HCT116 (cell line): ENCODE measurements around the gene GYPC.
"Not testable (repeated sequence)": the region's sequence is repeated elsewhere in the genome, so short reads cannot be mapped to it uniquely, and the experiment has no call there.

Experiments used
- CTCF ChIP-seq, 3 experiments: fragments of 200-600 bp in 1 of 3; sonication (generic) in 1 of 3; IDR thresholded peaks in 2 of 3; conservative IDR thresholded peaks in 1 of 3; 2 replicates each; pipeline ENCODE4 v1.5.1; 2012 to 2017; ENCODE audit warnings: low read depth in 2 of 3, low read length in 2 of 3, antibody characterized with exemption in 1 of 3, borderline replicate concordance in 1 of 3, control low read depth in 1 of 3, mild to moderate bottlenecking in 1 of 3, mixed read lengths in 1 of 3, mixed run types in 1 of 3, moderate library complexity in 1 of 3; ENCODE audit not compliant: insufficient read depth in 1 of 3
- EZH2 ChIP-seq: fragments of 200-600 bp; sonication (generic); IDR thresholded peaks from 2 replicates; pipeline ENCODE4 v1.6.1; 2017; ENCODE audit warnings: antibody characterized with exemption, mixed run types
- JUND ChIP-seq: IDR thresholded peaks from 2 replicates; pipeline ENCODE4 v1.6.1; 2012
- POLR2A ChIP-seq: IDR thresholded peaks from 2 replicates; pipeline ENCODE4 v1.7.0; 2011; ENCODE audit warnings: borderline replicate concordance; ENCODE audit not compliant: insufficient read depth, insufficient read length; ENCODE audit errors: extremely low read depth
- POLR2AphosphoS5 ChIP-seq: IDR thresholded peaks from 2 replicates; pipeline ENCODE4 v1.6.1; 2011; ENCODE audit warnings: mild to moderate bottlenecking, low read depth, low read length, moderate library complexity
- REST ChIP-seq: IDR thresholded peaks from 2 replicates; pipeline ENCODE4 v1.6.1; 2012; ENCODE audit warnings: low read depth
- YY1 ChIP-seq: IDR thresholded peaks from 2 replicates; pipeline ENCODE4 v1.6.1; 2011; ENCODE audit warnings: low read length, low read depth, moderate library complexity, mild to moderate bottlenecking; ENCODE audit not compliant: insufficient replicate concordance; ENCODE audit errors: extremely low read depth

GRCh38 chr2:126688594-126688993 is 32.6 kb downstream of the GYPC start:
- not testable (repeated sequence) for TF ChIP-seq REST; JUND; CTCF (IDR thresholded peaks at IDR 0.05 in 2 of 3, conservative IDR thresholded peaks at IDR 0.05 in 1 of 3; ENCODE audit: borderline replicate concordance in 1 of 3, insufficient read depth in 1 of 3, low read depth in 2 of 3, low read length in 2 of 3); YY1; POLR2AphosphoS5; EZH2; POLR2A
